Stimulated activated CD8-positive, alpha-beta memory T cell treated with anti-CD3 and anti-CD28 coated beads, Interleukin-12 subunit alpha, Interleukin-12 subunit beta, amount 100 ng/mL, for 24 hours (primary cell): ENCODE data around the gene SRRM2.

Experiments
- DNase-seq: peaks from one replicate; pipeline ENCODE4 v3.0.0-alpha.2; 2020; ENCODE audit errors: extremely low read depth

The SRRM2 gene

DNA sequence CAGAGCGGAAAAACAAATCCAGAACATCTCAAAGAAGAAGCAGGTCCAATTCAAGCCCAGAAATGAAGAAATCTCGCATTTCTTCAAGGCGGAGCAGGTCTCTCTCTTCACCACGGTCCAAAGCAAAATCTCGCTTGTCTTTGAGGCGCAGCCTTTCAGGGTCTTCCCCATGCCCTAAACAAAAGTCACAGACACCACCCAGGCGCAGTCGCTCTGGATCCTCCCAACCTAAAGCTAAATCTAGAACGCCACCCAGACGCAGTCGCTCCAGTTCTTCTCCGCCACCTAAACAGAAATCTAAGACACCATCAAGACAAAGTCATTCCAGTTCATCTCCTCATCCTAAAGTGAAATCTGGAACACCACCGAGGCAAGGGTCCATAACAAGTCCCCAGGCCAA lies 10.3 kb downstream of the SRRM2 start:
- no peak for DNase-seq

DNA sequence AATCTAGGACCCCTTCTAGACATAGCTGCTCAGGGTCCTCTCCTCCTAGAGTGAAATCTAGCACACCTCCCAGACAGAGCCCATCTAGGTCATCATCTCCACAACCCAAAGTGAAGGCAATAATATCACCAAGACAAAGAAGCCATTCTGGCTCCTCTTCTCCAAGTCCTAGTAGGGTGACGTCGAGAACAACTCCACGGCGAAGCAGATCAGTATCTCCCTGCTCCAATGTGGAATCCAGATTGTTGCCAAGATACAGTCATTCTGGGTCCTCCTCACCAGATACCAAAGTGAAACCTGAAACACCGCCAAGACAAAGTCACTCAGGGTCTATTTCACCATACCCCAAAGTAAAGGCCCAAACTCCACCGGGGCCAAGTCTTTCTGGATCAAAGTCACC lies 10.7 kb downstream of the SRRM2 start:
- DNase-seq: no peak

GRCh38 chr16:2764718-2765117 lies 12.3 kb downstream of the SRRM2 start:
- DNase-seq: no peak

DNA sequence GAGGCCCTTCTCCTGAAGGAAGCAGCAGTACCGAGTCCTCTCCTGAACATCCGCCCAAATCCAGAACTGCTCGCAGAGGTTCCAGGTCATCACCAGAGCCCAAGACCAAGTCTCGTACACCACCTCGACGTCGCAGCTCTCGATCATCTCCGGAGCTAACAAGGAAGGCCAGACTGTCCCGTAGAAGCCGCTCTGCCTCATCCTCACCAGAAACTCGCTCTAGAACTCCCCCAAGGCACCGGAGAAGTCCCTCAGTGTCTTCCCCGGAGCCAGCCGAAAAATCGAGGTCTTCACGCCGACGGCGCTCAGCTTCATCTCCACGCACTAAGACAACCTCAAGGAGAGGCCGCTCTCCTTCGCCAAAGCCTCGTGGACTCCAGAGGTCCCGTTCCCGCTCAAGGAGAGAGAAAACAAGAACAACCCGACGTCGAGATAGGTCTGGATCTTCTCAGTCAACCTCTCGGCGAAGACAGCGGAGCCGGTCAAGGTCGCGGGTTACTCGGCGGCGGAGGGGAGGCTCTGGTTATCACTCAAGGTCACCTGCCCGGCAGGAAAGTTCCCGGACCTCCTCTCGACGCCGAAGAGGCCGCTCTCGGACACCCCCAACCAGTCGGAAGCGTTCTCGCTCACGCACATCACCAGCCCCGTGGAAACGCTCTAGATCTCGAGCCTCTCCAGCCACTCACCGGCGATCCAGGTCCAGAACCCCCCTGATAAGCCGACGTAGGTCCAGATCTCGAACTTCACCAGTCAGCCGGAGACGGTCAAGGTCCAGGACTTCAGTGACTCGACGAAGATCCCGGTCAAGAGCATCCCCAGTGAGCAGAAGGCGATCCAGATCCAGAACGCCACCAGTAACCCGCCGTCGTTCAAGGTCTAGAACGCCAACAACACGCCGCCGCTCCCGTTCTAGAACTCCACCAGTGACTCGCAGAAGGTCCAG lies 13.3 kb downstream of the SRRM2 start:
- no peak for DNase-seq

GRCh38 chr16:2766430-2767139 lies 14.1 kb downstream of the SRRM2 start:
- no peak for DNase-seq

DNA sequence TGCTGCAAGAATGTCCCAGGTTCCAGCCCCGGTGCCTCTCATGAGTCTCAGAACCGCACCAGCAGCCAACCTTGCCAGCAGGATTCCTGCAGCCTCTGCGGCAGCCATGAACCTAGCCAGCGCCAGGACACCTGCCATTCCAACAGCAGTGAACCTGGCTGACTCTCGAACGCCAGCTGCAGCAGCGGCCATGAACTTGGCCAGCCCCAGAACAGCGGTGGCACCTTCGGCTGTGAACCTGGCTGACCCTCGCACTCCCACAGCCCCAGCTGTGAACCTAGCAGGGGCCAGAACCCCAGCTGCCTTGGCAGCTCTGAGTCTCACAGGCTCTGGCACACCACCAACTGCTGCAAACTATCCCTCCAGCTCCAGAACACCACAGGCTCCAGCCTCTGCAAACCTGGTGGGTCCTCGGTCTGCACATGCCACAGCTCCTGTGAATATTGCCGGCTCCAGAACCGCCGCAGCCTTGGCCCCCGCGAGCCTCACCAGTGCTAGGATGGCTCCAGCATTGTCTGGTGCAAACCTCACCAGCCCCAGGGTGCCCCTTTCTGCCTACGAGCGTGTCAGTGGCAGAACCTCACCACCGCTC lies 14.8 kb downstream of the SRRM2 start:
- no peak for DNase-seq

- DNase-seq: no peak
These were observed 15.5 kb downstream of the SRRM2 start for GRCh38 chr16:2767891-2768290.

GRCh38 chr16:2768403-2769089 lies 16.1 kb downstream of the SRRM2 start:
- no peak for DNase-seq

- DNase-seq: no peak
These were observed 16.7 kb downstream of the SRRM2 start for GRCh38 chr16:2769100-2769529.

- no peak for DNase-seq
These were observed 17.2 kb downstream of the SRRM2 start for GRCh38 chr16:2769675-2770056.

GRCh38 chr16:2770057-2770951 lies 17.9 kb downstream of the SRRM2 start:
- no peak for DNase-seq

GRCh38 chr16:2771496-2772402 lies 19.3 kb downstream of the SRRM2 start:
- no peak for DNase-seq

DNA sequence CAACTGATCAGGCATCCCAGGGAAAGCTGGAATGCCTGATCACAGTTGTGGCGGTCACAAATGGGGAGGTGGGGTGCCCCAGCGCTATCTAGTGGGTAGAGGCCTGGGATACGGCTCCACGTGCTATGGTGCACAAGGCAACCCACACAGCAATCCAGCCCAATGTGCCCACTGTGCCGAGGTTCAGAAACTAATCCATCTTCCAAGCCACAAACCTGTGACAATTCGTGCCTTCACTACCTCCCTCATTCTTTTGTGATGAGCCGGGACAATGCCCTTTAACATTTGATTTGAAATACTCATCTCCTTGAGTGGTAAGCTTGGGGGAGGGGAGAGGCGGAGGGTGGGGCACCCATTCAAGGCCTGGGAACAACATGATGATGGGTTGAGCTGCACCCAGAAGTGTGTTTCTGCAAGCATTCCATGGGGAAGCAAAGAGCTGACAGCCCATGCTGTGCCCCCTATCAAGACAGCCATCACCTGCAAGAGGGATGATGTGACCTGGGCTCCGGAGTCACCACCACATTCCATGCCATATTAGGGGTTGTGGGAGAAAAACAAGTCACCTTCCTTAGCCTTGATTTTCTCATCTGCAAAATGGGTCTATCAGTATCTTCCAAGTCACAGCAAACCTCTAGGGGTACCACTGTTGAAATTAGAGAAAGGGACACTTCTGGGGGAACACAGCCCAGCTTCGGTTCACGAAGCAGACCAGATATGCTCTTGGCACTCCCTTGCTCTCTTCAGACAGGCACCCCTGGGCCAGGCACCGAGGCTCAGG lies 20.9 kb downstream of the SRRM2 start:
- DNase-seq: no peak

DNA sequence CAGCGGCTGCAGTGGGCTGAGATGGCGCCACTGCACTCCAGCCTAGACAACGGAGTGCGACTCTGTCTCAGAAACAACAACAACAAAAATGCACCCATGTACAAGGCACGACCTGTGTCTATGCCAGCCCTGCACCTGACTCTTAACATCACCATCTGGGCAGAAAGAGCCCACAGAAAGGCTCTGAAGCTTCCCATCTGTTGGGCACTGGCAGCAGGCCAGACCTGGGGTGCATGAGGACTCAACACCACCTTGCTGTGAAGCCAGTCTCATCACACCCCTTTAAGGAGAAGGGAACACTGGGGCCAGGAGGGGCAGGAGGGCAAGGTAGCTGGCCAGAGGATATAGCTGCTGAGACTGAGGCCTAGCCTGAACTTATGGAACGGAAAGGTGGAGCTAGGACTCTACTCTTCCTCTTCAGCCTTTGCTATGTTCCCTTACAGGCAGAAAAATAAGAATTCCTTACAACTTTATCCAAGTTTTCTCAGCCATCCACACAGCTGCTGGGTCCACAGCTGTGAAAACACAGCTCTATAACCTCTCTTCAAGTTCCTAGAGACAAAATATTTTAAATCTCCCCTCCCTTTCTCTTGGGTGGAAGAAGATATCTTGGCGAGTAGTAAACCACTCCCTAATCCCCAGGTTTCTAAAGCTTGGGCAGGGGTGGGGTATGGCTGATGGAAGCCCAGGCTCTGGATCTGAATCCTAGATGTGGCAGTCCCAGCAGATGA lies 21.9 kb downstream of the SRRM2 start:
- no peak for DNase-seq

DNA sequence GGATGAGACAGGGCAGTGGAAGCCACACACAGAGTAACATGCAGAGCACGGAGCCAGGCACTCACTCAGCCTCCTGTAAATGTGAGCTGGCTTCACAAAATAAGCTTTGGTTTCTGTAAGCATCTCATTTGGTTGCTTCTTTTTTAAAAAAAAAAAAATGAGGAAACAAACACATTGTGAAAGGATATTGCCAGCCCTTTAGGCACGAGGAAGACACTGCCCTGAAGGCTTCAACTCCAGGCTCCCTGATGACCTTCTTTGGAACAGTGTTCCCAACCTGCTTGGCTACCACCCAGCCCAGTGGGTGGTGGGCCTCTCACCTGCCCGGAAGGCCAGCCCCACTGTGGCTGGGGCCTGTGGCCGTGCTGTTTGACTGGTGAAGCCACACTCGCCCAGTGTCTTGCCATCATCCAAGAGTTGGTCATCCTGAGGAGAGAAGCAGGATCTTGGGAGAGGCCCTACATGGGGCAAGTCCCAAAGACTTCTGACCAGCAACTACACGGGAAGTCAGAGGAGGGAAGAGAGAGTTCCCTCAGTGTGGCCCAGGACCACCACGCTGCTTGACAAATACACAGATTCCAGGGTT lies 22.8 kb downstream of the SRRM2 start:
- DNase-seq: no peak

- DNase-seq: no peak
These were observed 23.5 kb downstream of the SRRM2 start for GRCh38 chr16:2775765-2776499.

DNA sequence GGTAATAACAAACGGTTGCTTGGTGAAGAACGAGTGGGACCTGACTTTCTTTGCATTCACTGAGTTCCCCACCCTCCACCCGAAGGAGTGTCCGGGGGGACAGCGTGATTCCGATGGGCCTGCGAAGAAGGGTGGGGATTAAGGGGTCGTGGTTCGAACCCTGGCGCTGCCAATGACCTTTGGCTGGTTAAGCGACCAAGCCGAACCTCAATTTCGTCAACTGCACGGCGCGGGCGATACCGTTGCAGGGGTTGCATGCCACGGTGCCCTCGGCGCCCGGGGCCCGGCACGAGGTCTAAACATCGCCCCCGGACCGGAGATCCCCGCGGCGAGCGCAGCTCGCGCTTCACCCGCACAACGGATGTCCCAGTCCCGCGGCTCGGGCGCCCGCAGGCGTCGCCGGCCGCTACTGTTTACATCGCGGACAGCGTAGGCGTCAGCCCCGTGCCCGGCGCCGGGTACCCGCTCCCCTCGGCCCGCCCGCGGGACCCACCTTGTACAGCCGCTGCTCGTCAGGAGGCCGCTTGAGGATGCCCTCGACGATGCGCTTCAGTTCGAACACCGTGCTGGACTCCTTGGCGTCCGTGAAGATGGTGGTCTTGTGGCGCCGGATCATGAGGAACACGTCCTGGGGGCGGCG lies 24.2 kb downstream of the SRRM2 start:
- no peak for DNase-seq
